HepG2 (cell line): ENCODE data around the gene SSBP4. TPM values are rescaled to one million over a fixed set of nuclear protein-coding genes. Genes with fewer than 3 reads are reported as not detected.

Experiments used
- ARID4A ChIP-seq: sonication (generic); formaldehyde crosslinking; IDR thresholded peaks from 2 replicates; pipeline ENCODE4 v1.5.0; 2020; ENCODE audit warnings: mild to moderate bottlenecking, missing genetic modification reagents, borderline replicate concordance
- ELF1 ChIP-seq: sonication (generic); formaldehyde crosslinking; IDR thresholded peaks from 2 replicates; pipeline ENCODE4 v1.4.0; 2020; ENCODE audit warnings: missing genetic modification reagents
- HNRNPL ChIP-seq: fragments of 200-400 bp; formaldehyde crosslinking; IDR thresholded peaks from 2 replicates; pipeline ENCODE4 v1.6.1; 2017; ENCODE audit warnings: mild to moderate bottlenecking, low read depth, low read length
- HOXA9 ChIP-seq: sonication (generic); formaldehyde crosslinking; IDR thresholded peaks from 2 replicates; pipeline ENCODE4 v1.8.1; 2022; ENCODE audit warnings: missing genetic modification reagents, mild to moderate bottlenecking, moderate library complexity, borderline replicate concordance
- LRRFIP1 ChIP-seq: sonication (generic); formaldehyde crosslinking; conservative IDR thresholded peaks from 2 replicates; pipeline ENCODE4 v1.4.0; 2020; ENCODE audit warnings: missing genetic modification reagents
- NFKB2 ChIP-seq: sonication (generic); formaldehyde crosslinking; IDR thresholded peaks from 2 replicates; pipeline ENCODE4 v1.4.0; 2020; ENCODE audit warnings: missing genetic modification reagents, borderline replicate concordance
- NR2F6 ChIP-seq, 2 experiments: IDR thresholded peaks; 2 replicates each; pipeline ENCODE4 v1.6.1; 2016; ENCODE audit warnings: antibody characterized with exemption in 1 of 2, mild to moderate bottlenecking in 1 of 2
- RBFOX2 ChIP-seq: fragments of 200-400 bp; formaldehyde crosslinking; IDR thresholded peaks from 2 replicates; pipeline ENCODE4 v1.6.1; 2017; ENCODE audit warnings: low read depth, mild to moderate bottlenecking, low read length
- TFDP2 ChIP-seq: sonication (generic); formaldehyde crosslinking; IDR thresholded peaks from 2 replicates; pipeline ENCODE4 v1.4.0; 2020; ENCODE audit warnings: missing genetic modification reagents
- ZBTB42 ChIP-seq: sonication (generic); formaldehyde crosslinking; IDR thresholded peaks from 2 replicates; pipeline ENCODE4 v1.5.0; 2020; ENCODE audit warnings: mild to moderate bottlenecking, missing genetic modification reagents
- ZC3H13 ChIP-seq: sonication (generic); formaldehyde crosslinking; IDR thresholded peaks from 2 replicates; pipeline ENCODE4 v1.8.1; 2023; ENCODE audit warnings: mild to moderate bottlenecking, missing genetic modification reagents, moderate library complexity
- ZEB1 ChIP-seq: IDR thresholded peaks from 2 replicates; pipeline ENCODE4 v1.6.1; 2012; ENCODE audit warnings: mild to moderate bottlenecking, low read depth, inconsistent platforms; ENCODE audit not compliant: insufficient replicate concordance
- ZNF253 ChIP-seq: sonication (generic); formaldehyde crosslinking; IDR thresholded peaks from 2 replicates; pipeline ENCODE4 v1.8.0; 2022; ENCODE audit warnings: mild to moderate bottlenecking, missing genetic modification reagents, borderline replicate concordance
- ZNF260 ChIP-seq: sonication (generic); formaldehyde crosslinking; IDR thresholded peaks from 2 replicates; pipeline ENCODE4 v1.4.0; 2020; ENCODE audit warnings: missing genetic modification reagents, low read depth, mild to moderate bottlenecking, borderline replicate concordance
- ZNF44 ChIP-seq: sonication (generic); formaldehyde crosslinking; IDR thresholded peaks from 2 replicates; pipeline ENCODE4 v1.5.1; 2020; ENCODE audit warnings: mild to moderate bottlenecking, missing genetic modification reagents
- ZNF512B ChIP-seq: sonication (generic); formaldehyde crosslinking; IDR thresholded peaks from 2 replicates; pipeline ENCODE4 v1.5.1; 2020; ENCODE audit warnings: missing genetic modification reagents, mild to moderate bottlenecking, borderline replicate concordance
- ZNF713 ChIP-seq: sonication (generic); formaldehyde crosslinking; IDR thresholded peaks from 2 replicates; pipeline ENCODE4 v1.4.0; 2020; ENCODE audit warnings: mild to moderate bottlenecking, missing genetic modification reagents
- ZNF891 ChIP-seq: sonication (generic); formaldehyde crosslinking; IDR thresholded peaks from 2 replicates; pipeline ENCODE4 v1.5.0; 2020; ENCODE audit warnings: mild to moderate bottlenecking, missing genetic modification reagents
- polyA plus RNA-seq, 8 experiments: library from polyadenylated mRNA; depleted of rRNA in 3 of 8; stranded (reverse) in 7 of 8; unstranded in 1 of 8; fragments of >200 nt; fragmentation: Illumina TruSeq in 4 of 8; extraction: Trizol in 4 of 8; gene quantifications; 2 replicates each; pipeline versions ENCODE4 v1.2.1 to v1.2.3, GENCODE V29; 2011 to 2016; ENCODE audit warnings: low read depth in 4 of 8, missing spikeins in 1 of 8, mixed read lengths in 1 of 8; ENCODE audit not compliant: insufficient read depth in 1 of 8
- total RNA-seq, 5 experiments: library from RNA; depleted of rRNA; stranded (reverse); fragments of >200 nt; fragmentation: Illumina TruSeq; extraction: Trizol; gene quantifications; 2 replicates each; pipeline ENCODE4 v1.2.3, GENCODE V29; 2016; ENCODE audit warnings: low read depth in 1 of 5

SSBP4 gene
- total and polyA plus RNA-seq, 2 of the 13 experiments (the other 11 are each of a cell fraction or from before 2014, with no cell fraction given), result 20.8 to 39.5 TPM

- TF ChIP-seq ZNF260 (CRISPR knock-in tag) (no peak), ZNF512B (no peak), ZEB1 (no peak), TFDP2 (CRISPR knock-in tag) (no peak), NFKB2 (CRISPR knock-in tag) (no peak), RBFOX2 (peak; percentile 45; the same call in 1 of the 2 replicates), ZNF713 (CRISPR knock-in tag) (no peak), ZC3H13 (CRISPR knock-in tag) (no peak), ELF1 (CRISPR knock-in tag) (no peak), NR2F6 (IDR thresholded peaks at IDR 0.05) (no peak), NR2F6 (CRISPR knock-in tag; IDR thresholded peaks at IDR 0.05) (no peak), ZNF44 (CRISPR knock-in tag) (no peak), ARID4A (CRISPR knock-in tag) (no peak; the same call in 1 of the 2 replicates), HOXA9 (no peak), HNRNPL (no peak), ZNF253 (CRISPR knock-in tag) (no peak), ZNF891 (no peak), ZBTB42 (CRISPR knock-in tag) (no peak), LRRFIP1 (no peak)
These were observed 18.5 kb downstream of the SSBP4 start, which contains the start of gene ISYNA1 (continued) for GRCh38 chr19:18437491-18438330.
